ENCODE data around the gene TGFBR2. TPM values are rescaled to one million over a fixed set of nuclear protein-coding genes. Genes with fewer than 3 reads are reported as not detected.

TGFBR2 gene
- total RNA-seq, 1 donor from 2014 or later, result 425 TPM

GRCh38 chr3:30672287-30672735, 65.9 kb downstream of the TGFBR2 start:
- DNase-seq (ENCODE audit: low read depth in 2 of 2), result no peak

DNA sequence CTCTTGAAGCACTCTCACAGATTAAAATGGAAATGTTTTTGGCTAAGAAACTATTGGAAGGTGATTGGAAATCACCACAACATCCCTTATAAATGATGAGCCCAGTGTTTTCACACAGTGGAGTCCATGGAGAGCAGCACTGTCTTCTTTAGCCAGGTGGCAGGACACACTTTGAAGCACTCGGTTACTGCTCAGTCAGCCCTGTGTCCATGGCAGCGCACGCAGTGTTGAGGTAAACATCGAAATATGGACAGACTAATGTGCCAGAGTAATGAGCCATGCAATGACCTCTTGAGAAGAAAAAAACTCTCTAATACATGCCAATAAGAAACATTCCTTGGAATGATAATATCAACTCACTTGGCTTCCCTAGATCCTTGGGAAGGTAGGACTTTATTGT, 66.6 kb downstream of the TGFBR2 start:
- peak; percentile 54 to 58 for DNase-seq (ENCODE audit: low read depth in 2 of 2)

DNA sequence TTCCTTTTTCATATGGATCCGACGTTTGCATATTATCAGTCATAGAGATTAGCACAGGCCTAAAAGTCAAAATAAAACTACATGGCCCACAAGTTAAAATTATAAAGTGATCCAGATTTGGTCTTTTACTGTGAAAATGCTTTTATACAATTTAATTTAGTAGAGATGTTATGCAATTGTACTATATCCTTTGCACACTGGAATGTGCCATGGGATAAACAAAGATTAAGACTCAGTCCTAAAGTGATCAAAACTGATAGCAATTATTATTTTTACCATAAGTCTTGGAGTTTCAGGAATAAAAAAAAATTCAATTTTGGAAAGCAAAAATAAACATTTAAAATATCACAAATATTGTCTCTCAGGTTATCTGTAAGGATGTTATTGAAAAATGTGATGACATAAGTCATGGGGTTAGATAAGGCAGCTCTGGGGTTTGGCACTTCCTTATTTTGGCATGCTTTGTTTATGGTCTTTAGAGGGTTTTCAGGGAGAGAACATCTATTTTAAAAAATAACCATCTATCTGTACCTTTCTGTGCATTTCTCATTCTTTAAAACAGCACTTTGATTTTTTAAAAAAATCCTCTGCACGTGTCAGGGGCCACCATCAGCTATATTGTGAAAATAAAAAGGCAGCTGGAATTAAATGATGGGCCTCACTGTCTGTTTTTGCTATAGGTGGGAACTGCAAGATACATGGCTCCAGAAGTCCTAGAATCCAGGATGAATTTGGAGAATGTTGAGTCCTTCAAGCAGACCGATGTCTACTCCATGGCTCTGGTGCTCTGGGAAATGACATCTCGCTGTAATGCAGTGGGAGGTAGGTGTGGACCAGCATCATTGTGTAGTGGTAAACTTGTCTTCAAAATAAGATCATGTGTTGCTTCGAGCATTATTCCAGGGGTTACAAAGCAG, 67.3 kb downstream of the TGFBR2 start:
- DNase-seq (ENCODE audit: low read depth in 2 of 2), result no peak

DNA sequence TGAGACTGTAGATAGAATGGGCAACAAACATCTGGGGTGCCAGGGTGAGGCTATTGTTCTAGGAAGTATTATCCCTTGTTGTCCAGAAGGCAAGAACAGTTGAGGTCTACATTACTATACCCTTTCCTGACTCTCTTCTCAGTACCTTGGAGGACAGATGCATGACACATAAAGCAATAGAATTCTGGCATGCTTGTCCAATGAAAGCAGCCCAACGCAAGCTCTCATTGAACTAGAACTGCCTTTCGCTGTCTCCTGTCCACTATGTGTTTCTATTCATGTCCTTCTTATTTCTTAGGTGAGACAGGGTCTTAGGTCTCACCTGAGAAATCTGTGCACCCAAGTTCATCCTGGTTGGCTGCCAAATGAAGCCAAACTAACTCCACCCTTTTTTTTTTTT, 68.6 kb downstream of the TGFBR2 start:
- DNase-seq (ENCODE audit: low read depth in 2 of 2), result no peak

DNA sequence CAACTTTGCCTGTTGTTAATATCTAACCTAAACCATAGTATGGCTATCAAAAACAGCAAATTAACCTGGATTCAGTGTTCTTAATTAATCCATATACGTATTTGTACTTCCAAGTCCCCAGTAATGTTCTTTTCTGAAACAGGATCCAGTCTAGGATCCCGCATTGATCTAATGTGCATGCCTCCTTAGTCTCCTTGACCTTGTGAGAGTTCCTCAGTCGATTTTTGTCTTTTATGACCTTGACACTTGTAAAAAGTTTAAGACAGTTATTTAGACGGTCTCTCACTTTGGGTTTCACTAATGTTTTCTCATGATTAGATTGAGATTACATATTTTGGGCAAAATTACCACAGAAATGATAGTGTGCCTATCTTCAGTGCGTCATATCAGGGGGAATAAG, 69.4 kb downstream of the TGFBR2 start:
- DNase-seq (ENCODE audit: low read depth in 2 of 2), result no peak

DNA sequence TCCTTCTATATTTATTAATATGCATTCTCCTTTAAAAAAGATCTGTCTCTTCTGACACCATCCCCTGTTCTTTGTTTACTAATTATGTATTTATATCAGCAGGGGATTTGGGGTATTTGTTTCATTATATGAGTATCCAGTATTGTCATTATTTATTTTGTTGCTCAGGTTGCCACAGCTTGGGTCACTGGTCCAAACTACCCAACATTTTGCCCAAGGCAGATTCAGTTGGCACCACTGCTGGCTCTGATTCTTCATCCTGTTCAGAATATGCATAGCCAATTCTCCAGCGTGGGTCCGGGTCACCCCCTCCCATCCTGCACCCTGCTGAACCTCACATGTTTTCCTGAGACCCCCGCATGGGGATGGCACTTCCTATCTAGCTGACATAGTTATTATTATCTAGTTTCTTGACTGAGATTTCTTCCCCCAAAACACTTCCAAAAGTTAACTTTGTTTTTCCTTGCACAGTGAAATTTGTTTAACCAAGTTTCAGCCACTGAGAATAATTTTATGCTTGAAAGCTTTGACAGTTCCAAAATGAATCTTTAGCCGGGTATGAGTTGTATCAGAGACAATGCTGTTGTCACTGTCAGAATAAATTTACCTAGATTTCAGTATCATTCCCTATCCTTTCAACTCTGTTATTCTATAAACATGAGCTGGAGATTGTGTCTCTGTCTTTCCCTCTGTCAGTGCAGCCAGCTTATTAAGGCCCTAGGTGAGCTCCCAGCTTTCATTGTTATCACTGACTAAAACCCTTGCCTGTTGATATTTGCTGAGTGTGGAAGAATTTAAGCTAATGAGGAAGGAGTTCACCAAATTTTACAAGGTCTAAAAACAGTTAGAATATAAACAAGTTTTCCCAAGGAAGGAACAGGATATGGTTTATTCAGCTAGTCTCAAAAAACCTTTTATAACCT, 70.3 kb downstream of the TGFBR2 start:
- no peak for DNase-seq (ENCODE audit: low read depth in 2 of 2)

DNA sequence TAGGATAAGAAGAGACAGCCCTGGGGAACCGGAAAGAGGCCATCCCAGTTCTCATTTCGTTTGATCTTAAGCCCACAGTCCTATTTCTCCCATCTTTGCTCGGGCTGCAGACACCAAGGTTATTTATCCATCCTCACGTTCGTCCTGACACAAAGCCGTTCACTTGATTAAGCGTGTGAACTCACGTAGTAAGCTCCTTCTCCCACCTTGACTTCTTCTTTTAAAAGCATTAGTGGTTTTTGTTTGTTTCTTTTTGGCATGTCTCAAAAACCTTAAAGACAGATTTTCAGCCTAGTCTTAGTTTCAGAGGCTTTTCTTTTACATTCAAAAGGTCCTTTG, 70.9 kb downstream of the TGFBR2 start:
- no peak for DNase-seq (ENCODE audit: low read depth in 2 of 2)

GRCh38 chr3:30679045-30679444, 72.6 kb downstream of the TGFBR2 start:
- DNase-seq (ENCODE audit: low read depth in 2 of 2), result no peak

DNA sequence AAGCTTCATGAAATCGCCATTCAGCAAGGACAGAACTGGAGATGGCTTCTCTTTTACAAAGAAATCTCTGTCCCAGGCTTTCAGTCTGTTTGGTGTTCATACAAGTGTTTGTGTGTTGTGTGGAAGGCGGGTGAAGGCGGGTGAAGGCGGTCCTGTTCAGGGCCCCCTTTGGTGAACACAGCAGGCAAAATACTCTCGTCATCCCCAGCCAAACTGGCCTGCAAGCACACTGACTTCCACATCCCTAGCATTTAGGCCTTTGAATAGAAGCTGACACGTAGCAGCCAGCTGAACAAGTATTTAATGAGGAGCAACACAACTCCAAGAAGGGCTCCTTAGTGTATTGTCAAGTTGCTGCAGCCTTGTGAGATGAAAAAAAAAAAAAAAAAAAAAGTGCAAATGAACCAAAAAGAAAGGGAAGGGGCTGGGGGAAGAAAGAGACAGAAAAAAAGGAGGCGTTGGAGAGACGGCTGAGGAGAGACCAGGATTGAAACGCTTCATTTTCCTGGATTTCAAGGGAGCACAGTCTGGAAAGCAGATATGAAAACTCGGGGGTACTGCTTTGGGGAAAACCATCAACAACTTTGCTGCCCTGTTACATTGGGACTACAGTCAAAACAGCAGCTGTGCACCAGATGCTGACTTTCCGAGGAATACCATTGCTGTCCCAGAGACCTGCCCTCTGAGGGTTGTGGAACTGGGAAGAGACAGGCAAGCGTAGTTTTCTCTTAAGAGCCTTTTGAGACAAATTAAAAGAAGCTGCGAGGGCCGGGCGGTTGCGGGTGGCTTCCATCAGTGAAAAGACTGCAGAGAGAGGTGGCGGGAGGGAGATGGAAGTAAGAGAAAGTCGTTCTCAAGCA, 74.6 kb downstream of the TGFBR2 start:
- peak in 1 of 2 donors; percentile 49 for DNase-seq (ENCODE audit: low read depth in 2 of 2)

DNA sequence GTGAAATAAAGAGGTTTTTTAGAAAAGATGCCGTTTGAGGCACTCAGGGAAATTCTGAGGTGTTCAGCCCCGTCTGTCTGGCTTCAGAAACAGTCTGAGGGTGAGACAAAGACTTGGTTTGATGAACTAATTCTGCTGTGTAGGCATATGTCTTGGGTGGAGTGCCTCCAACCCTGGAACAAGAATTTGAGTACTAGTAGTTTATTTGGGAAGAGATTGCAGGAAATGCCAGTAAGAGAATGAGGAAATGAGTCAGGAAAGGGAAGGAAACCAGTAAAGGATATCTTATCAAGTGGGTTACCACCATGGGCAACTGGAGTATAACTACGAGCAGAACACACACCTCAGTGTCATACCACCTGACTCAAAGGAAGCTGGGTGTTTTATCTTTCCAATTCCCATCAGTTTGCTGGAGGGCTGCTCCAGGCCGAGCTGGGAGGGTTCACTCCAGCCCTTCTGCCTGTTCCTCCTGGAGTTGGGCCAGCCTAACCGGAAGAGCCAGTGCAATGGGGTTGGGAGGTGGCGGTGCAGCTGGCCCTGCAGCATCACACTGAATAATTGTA, 75.3 kb downstream of the TGFBR2 start:
- peak; percentile 93 to 95 for DNase-seq (ENCODE audit: low read depth in 2 of 2)

- no peak for DNase-seq (ENCODE audit: low read depth in 2 of 2)
Measured at GRCh38 chr3:30682434-30683155, 76.2 kb downstream of the TGFBR2 start.

GRCh38 chr3:30683769-30684168, 77.4 kb downstream of the TGFBR2 start:
- DNase-seq (ENCODE audit: low read depth in 2 of 2), result no peak

- DNase-seq (ENCODE audit: low read depth in 2 of 2), result no peak
Measured at GRCh38 chr3:30684356-30684755, 78.0 kb downstream of the TGFBR2 start.

DNA sequence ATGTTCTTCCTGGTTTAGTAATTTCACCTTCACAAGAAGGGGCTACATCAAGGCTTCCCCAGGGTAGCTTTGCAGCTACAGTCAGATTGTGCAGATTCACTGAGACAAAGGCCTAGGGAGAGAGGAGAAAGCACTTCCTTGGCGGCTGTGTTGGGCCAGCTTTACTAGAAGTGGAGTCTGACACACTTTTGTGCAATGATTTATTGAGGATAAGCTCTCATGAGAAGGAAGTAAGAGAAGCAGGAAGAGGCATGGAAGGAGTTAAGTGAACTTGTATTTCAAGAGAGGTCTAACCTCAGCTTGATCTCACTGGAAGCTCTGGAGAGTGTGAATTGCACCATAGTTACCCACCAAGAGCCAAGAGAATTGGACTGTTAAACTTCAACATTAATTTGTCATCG, 78.9 kb downstream of the TGFBR2 start:
- no peak for DNase-seq (ENCODE audit: low read depth in 2 of 2)

GRCh38 chr3:30686176-30686575, 79.8 kb downstream of the TGFBR2 start:
- DNase-seq (ENCODE audit: low read depth in 2 of 2), result no peak

- no peak for DNase-seq (ENCODE audit: low read depth in 2 of 2)
Measured at GRCh38 chr3:30686799-30687198, 80.4 kb downstream of the TGFBR2 start.

DNA sequence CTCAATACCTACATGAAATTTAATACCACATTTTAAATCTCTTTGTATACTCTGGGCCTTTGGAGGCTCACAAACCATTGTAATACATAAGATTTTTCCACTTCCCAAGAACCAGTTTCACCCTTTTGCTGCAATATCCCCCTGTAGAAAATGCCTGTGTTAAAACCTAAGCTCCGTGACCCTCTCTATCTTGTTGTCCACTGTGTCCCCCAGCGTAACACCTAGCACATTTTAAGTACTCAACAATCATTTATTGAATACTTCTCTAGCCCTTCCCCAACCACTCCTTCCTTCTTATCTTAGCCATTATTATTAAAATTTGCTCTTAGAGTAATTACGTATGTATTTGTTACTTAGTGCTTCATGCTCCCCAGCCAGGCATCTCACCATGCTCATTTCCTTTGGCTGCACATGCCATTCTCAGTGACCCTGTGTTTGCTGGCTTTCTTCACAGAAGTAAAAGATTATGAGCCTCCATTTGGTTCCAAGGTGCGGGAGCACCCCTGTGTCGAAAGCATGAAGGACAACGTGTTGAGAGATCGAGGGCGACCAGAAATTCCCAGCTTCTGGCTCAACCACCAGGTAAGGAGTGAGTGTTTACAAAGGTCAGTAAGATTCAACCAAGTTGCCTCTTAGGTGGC, 81.6 kb downstream of the TGFBR2 start:
- DNase-seq (ENCODE audit: low read depth in 2 of 2), result no peak

DNA sequence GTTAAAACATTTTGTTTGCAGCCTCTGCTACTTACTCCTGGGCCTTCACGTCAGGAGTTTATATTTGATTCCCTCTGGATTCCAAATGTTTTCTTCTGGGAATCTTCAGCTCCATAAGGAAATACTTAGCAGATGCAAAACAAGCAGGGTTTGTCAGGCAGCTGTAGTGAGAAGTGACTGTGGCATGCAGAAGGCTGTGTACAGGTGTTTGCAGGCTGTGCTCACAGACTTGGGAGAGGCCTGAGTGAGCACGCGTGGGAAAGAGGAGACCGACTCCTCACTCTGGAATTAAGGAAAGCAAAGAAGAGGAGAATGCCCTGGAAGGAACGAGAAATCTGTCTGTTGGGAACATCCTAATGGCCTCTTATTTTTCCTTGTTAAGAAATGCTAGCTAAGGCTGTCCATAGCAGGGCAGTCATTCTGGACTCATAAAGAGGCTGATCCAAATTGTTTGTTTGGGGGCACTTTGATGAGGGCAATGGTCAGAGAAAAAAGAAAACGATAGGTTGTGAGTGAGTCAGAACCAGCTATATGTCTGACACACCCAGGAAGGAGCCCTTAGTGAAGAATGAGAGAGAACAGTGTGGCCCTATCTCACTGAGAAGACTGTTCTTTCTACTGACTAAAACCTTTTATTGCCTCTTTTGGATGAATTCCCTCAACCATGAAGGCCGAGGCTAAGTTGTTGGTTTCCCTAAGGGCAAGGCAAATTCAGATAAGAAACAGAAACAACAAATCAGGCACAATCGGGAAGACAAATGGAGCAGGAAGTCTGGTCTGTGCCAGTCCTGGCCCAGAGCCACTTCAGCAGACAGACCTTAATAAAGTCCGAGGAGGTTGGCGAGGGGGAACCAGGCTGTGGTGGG, 82.6 kb downstream of the TGFBR2 start:
- DNase-seq (ENCODE audit: low read depth in 2 of 2), result peak; percentile 42 to 65

GRCh38 chr3:30690199-30690598, 83.8 kb downstream of the TGFBR2 start:
- DNase-seq (ENCODE audit: low read depth in 2 of 2), result no peak
